HG02973 (cell line): ENCODE data around the gene PDLIM5.
A peak's percentile ranks its signal among the peaks of the same experiment; 100 is the strongest.

Experiments
- ATAC-seq: cut with Tn5 transposase; IDR thresholded peaks from one replicate; pipeline ENCODE4 v1.9.1; 2021; ENCODE audit warnings: moderate library complexity; ENCODE audit not compliant: unreplicated experiment

Gene PDLIM5

DNA sequence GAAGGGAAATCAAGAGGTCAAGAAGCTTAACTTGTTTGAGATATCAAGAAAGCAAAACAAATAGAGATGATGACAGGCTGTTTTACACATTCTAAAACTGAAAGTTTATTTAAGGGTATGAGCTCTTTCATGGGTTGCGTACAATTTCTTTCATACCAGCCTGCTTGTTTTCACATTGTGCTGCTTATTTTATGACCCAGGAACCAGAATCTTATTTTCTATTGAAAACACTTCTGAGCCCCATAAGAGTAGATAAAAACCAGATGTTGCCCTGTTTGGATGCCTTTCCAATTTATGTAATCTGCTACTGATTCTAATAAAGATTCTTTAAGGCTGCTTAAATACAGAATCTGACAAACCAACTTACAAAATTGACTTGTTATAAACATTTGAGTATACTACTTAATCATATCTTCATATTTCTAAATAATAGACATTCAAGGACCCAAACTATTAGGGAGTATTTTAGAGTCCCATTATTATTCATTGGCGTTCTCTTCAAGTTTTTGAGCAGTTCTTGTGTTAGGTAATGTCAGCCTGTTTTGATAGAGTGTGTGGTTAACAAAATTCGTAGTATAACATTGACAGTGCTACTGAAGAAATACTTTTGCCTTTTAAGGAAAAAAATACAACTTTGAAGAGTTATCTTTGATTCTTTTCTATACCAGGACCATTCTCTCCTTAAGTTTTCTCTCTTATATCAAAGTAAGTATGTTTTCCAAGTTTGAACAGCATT lies 74.4 kb downstream of the PDLIM5 start:
- peak; percentile 76 for ATAC-seq

DNA sequence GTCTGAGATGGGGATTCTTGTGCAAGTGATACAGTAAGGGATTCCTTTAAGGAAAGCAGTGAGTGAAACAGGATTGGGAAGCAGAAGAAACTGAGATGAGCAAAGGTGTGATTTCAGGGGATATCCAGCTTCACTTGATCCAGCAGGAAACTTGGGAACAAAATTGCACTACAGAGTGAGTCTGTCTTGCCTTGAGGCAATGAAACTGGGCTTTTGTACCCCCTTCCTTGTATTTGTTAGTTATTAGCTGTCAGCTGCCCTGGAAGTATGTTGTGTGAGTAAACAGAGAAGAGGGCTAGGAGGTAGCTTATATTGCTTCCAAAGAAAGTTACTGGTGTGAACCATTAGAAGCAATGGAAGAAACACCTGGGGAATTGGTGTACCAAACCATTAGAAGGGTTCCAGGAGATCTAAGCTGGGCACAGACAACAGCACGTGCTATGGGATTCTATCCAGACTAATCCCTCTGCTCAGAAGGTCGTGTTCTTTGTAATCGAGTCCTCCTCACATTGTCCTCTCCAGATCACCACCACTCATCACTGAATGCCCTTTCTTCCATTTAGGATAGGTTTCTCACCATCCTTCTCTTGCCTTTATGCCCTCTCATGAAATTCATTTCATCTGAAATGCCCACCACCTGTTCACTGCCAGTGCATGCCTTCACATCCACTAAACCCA lies 76.0 kb downstream of the PDLIM5 start:
- ATAC-seq = no peak

DNA sequence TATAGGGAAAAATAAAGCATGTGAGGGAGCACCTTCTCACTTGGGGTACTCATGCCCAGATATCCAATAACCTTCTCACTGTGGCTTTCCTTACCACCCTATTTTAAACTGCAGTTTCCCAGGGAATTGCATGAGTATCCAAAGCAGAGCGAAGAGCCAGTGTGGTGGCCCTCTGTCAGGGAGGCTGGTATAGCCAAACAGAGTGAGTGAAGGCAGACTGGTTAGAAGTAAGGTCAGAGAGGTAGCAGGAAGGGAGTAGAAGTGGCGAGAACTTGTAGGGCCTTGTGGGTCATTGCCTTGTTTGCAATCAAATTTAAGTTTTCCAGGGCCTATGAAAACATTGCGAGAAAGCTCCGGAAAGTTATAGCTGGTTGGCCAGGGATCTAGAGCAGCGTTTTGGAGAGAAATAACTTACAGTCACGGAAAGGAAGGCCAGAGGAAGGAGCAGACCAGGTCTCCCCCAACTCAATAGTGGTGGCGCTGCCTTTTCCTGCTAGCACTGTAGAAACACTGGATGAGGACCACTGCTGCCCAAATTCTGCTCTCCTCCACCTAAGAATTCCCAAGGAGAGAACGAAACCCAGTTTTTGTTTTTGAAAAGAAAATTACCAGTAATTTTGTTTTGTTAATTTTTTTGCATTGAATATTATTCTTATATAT lies 77.2 kb downstream of the PDLIM5 start:
- ATAC-seq = no peak

GRCh38 chr4:94530073-94530472 lies 78.3 kb downstream of the PDLIM5 start:
- ATAC-seq = no peak

DNA sequence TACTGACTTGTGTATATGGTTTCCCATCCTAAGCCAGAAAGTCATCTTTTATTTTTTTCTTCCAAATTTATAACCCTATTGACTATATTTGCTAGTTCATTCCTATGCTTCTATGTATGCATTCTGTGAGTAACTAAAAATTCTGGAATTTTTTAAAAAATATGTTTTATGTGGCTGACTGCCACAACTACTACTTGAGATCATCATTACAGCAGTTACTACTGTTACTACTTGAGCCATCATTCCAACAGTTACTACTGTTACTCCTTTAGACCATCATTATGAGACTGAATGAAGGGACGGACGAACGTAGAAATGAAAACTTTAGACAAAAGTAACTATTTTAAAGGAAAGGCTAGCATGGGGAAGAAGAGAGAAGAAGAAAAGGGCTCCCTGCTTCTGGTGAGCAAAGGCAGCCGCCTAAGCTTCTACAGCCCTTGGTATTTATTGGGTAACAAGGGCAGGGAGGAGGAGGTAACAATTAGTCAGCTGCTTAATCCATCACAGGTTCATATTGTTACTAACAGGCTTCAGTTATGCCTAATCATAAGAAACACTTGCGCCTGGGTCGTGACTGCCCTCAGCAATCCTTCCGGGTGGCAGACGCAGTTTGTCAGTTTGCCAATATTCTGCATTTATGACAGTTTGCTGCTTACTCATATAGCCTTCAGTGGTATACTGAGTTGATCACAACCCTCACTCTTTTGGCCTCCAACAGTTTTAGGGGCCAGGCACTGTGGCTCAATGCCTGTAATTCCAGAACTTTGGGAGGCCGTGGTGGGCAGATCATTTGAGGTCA lies 80.4 kb downstream of the PDLIM5 start:
- ATAC-seq = no peak

- ATAC-seq = no peak
Observed at GRCh38 chr4:94533405-94534223, 81.9 kb downstream of the PDLIM5 start.

DNA sequence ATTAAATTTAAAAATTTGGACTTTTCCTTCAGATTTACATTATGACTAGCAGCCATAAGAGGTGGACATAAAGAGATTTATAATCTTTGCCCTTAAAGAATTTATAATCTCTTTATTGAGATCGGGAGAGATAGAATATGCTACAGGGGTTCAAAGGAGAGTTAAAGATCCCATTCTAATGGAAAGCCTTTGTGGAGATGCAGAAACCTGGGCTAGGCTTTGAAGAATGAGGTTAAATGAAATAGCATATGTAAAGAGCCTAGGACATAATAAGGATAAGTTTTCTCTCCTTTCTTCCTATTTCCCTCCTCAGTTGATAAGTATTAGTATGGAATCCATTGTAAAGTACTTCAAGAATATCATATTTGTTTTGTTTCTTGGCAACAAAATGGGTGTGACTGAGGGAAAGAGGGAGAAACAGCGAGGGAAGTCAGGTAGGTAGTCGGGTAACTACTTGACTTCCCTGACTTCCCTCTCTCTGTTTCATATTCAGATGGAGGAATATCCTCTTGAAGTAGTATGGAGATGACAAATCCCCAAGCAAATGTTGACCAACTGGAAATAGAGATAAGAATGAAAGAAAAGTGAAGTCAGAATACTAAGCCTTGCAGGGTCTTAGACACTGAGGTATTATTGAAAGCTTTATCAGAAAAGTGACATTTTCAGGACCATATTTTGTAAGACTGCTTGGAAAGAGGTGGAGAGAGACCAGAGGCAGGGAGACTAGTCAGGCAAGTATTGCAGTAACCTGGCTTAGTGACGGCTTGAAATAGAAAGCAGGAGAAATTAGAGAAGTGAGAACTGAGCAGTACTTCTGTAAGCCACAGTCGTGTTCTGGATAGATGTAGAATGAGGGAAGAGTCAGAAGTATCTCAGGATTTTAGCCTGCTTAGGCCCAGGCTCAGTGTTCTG lies 82.9 kb downstream of the PDLIM5 start:
- peak; percentile 96 for ATAC-seq

DNA sequence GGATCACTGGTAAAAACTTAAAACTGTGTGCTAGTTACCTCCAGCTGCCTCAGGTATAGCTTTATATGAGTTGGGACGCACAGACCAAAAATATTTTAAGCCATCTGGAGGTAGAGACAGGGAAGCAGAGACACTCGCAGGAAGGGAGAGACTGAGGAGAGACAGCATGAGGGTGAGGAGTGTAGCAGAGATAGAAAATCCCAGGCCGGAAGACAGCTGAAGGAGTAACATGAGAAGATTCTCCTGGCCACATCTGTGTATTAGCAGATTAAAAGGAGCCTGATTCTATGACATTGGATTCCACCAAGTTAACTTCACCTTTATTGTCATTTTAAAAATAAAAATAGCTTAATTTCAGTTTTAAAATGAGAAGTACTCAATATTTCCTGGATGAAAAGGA lies 84.3 kb downstream of the PDLIM5 start:
- ATAC-seq = no peak

GRCh38 chr4:94536649-94537469 lies 85.1 kb downstream of the PDLIM5 start:
- ATAC-seq = no peak

DNA sequence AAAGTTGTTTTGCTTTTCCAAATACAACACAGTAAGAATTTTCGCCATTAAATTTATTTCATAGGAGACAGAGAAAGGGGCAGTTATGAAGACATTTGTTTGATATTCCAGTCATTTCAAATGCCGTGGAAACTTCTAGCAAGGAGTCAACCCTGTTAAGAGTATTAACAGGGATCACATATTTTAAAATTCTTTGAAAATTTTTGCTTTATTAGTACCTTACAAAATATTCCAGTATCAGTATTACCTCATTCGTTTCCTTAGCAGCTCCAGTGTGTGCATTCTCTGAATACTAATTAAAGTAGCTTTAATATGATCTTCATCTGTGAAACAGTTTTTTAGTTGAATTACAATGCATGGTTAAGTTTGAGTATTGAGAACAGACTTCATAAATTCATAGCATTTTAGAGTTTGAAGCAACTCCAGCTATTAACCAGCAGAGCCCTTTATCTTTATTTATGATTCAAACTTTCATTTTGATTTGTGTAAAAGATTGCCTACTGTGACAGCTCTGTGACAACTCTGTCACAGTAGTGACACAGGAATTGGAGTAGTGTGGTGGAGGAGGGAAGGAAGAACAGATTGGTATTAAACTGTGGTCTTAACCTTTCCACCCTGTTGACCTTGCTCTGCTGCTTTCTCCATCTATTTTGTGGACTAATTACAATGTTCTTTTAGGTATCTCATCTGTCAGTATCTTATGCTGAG lies 86.3 kb downstream of the PDLIM5 start:
- no peak for ATAC-seq

- no peak for ATAC-seq
Observed at GRCh38 chr4:94540476-94540875, 88.7 kb downstream of the PDLIM5 start.

GRCh38 chr4:94544811-94545210 lies 93.1 kb downstream of the PDLIM5 start:
- ATAC-seq = no peak

- ATAC-seq = no peak
Observed at GRCh38 chr4:94545296-94545695, 93.6 kb downstream of the PDLIM5 start.

- ATAC-seq = no peak
Observed at GRCh38 chr4:94546949-94547348, 95.2 kb downstream of the PDLIM5 start.

GRCh38 chr4:94548571-94548970 lies 96.8 kb downstream of the PDLIM5 start:
- ATAC-seq = no peak

DNA sequence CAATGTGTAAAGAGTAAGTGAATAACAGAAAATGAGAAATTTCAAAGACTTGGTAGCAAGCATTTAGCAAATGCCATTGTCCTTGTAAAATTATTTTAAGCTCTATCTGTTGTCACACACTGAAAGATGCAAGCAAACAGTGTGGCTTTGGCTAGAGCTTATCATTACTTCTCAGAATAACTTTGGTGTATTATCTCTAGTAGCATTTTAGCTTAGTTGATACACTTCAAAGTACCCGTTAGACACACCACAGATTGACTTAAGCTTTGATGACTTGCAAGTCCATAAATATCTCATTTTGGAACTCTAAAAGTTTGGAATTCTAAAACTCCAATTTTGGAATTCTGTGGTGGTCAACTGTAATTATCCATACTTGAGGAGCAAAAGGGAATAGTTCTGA lies 98.6 kb downstream of the PDLIM5 start:
- ATAC-seq = no peak

GRCh38 chr4:94550851-94551250 lies 99.1 kb downstream of the PDLIM5 start:
- ATAC-seq = no peak
